Measurements from ENCODE around the gene GBGT1.

Gene GBGT1

DNA sequence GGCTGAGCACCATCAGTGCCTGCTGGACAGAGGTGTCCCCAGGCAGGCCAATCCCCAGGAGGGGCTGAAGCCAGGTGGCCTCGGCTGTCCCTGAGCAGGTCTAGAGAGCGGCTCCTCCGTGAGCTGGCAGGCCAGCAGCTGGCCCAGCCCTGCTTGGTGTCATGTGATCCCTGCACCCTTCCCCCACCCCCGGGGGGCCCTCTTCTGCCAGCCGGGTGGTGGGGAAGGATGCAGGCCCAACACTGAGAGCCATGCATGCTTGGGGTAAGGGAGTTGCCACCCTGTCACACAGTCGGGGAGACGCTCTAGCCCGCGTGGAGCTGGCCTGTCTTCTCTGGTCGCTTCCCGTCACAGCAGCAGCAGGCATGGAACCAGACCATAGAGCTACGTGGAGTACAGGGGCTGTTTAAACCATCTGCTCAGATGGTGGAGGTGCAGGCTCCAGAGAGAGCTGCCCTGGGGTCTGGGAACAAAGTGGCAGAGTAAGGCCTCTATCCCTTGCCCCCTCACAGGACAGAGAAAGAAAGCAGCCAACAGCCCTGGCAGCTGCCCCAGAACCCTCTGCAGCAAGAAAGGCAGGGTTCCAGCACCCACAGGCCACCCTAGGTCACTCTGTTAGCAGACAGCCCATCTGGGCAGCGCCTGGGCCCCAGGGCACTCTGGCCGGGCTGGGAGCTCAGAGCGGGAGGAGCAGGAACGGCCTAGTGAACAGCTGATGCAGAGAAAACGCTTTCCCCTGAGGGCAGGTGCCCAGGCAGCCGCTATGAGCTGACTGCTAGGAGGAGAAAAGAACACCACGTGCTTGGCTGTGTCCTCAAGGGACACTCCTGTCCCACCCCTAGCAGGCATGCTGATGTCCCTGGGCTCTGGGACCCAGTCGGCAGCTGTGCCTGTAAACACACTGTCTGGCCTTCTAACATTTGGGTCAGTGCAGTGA, 49.5 kb downstream of the GBGT1 start:
- DNase-seq (ENCODE audit: low spot score) = peak; percentile 49

DNA sequence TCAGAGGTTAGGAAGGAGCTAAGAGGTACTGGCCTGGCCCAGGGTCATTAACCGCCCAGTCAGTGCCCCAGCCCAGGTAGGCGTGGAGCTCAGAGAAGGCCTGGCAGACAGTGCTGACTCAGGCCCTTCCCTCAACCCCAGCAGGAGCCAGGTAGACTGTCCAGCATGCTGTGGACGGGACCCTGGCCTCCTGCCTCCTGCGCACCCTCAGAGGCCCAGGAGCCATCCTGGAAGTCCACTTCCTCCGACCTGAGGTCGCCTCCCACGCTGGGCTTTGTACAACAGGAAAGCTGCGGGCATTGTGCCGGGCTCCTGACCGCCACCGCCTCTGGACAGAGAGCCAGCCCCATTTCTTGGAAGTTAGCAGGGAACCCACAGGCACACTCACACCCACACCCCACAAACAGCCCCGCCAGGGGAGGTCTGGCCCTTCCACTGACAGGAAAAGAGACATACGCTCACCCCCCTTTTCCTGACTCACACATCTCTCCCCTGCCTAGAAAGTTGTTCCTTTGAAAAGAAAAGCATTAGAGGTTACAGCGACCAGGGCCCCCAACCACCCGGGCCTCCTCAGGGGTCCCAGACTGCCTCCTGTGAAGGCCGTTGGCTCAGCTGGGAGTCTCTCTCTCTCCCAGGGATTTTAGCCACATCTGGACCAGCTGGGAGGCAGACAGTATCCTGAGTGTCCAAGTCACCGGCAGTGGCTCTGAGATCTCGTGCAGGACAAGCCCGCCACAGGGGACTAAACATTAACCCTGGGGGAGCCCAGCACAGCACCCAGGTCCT, 50.4 kb downstream of the GBGT1 start:
- peak; percentile 75 for DNase-seq (ENCODE audit: low spot score)

DNA sequence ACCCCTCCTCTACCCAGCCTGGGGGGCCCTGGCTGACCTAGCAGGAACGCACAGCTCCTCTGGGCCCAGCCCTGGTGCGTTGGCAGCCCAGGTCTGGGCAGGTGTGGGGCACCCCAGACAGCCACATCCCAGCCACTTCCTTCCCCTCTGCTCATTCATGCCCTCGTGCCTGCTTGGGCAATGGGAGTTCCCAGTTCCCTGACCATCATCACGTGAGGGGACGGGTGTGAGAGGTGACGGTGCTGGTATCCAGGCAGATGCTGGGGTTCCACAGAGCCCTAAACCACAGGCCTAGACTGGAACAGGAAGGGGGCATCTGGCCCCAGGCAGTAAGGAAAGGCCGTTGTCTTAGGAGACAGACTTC, 51.1 kb downstream of the GBGT1 start:
- DNase-seq (ENCODE audit: low spot score) = no peak

DNA sequence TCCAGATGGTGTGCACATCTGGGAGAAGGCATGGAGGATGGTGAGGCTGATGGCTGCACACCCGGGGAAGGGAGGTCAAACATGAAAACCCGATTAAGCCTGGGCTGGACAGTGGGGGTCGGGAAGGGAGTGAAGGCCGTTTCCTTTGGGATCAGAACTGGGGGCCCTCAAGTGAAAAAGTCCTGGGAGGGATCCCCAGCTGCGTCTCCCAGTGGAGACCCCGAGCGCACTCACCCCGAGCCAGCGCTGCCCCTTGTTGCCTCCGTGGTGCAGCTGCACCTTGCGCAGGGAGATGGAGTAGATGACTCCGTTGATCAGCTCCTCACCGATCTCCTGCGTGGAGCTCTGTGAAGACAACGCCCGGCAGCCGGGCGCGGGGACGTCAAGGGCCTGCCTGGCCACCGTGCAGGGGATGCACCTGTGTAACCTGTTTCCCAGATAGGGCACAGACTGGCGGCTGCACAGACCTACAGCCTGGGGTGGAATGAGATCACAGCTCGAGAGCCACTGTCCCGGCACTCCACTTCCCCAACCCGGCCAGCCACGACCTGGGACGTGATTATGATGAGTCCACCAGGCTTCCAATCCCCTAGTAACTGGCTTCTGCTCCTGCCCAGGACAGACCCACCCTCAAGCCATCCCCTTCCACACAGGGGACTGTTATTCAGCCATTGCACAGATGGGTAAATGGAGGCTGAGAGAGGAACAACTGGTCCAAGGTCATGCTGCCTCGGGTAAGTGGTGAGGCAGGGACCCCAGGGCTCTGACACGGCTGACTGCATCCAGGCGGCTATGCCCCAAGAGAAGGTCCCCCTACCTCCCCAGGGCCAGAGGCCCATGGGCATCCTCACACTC, 51.7 kb downstream of the GBGT1 start:
- DNase-seq (ENCODE audit: low spot score) = no peak

DNA sequence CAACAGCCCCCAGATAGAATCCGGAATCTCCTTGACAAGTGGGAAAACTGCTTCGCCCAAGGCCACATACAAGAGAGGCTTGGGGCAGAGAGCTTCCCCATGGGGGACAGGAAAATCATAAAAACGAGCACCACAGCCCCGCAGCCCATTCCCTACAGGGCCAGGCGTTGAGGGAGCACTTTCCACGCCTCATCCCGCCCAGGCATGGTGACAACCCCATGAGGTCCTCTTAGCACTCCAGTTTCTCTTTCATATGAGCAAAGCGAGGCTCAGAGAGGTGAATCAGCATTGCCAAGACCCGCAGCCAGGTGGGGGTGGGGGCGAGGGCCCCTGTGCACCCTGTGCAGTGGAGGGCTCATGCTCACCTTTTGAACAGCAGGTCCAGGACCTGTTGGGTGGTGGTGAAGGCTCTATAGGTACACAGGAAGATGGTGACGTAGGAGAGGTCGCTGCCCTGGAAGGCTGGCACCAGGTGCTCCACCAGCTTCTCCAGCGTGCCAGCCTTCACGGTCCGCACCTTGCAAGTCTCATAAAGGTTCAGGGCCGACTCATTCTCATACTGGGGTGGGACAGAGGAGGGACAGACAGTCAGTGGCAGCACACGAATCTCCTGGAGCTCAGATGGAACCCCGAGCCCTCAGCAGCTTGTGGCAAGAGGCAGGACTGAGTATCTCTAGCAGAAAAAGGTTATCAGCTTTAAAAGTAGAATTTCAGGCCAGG, 53.6 kb downstream of the GBGT1 start:
- no peak for DNase-seq (ENCODE audit: low spot score)

DNA sequence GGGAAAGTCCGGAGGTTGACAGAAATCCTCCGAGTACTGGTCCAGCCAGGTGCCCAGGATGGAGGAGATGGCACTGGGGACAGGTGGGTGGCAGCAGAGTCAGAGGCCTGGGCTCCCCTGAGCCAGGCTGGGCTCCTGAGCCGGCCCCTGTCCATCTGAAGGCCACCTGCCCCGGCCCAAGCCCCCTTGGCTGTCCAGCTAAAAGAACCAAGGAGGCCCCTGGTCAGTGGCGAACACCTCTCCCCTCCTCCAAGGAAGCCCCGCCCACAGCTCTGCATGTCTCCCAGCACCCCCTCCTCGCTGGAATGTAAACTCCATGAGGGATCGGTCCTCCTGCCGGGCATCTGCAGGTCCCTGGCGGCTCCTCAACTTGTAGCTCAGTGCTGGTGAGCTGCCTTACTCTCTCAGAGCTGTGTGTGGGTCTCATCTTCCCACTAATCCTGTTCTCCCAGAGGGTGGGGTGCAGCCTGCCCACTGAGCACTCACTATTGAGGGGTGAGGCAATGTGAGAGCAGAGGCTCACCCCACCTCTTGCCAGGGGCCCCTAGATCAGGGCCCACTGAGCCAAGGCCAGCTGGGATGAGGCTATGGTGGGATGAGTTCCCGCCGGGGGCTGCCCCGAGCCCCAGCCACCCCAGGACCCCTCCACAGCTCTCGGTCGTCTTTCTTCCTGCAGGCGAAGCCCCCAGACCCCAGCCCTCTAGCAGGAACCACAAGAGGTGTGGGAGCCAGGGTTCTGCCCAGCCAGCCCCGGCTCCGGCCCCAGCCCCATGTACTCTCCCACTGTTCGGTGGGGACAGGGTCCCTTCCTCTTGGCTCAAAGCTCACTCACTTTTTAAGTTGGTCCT, 54.7 kb downstream of the GBGT1 start:
- no peak for DNase-seq (ENCODE audit: low spot score)

DNA sequence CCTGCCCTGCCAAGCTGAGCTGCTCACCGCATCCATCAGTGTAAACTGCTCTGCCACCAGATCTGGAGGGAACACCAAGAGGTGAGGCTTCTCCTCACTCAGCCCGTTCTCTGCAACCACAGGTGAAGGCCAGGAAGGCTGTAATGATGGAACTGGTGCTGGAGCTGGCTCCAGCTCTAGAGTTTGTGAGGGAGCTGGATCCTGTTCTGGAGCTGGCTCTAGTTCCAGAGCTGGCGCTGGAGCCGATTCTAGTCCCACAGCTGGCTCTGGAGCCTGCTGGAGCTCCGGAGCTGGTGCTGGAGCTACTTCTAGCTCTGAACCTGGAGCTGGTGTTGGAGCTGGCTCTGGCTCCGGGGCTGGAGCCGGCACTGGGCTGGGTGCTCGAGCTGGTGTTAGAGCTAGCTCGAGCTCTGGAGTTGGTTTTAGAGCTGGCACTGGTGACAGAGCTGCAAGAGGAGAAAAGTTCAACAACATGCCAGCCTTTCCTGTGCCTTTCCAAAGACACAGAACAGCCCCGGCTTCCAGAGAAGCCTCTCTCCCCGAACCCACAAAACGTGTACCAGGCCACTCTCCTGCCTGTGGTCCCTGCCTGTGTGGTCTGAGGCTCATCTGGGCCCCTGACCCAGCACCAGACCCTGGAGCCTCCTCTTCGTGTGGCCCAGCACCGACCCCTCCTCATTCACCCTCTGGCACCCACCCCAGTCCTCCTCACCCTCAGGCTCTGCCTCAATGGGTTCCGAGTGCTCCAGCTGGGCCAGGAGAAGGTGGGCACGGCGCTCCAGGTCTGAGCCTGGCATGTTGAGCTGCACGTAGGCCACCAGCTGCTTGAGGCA, 55.5 kb downstream of the GBGT1 start:
- no peak for DNase-seq (ENCODE audit: low spot score)

DNA sequence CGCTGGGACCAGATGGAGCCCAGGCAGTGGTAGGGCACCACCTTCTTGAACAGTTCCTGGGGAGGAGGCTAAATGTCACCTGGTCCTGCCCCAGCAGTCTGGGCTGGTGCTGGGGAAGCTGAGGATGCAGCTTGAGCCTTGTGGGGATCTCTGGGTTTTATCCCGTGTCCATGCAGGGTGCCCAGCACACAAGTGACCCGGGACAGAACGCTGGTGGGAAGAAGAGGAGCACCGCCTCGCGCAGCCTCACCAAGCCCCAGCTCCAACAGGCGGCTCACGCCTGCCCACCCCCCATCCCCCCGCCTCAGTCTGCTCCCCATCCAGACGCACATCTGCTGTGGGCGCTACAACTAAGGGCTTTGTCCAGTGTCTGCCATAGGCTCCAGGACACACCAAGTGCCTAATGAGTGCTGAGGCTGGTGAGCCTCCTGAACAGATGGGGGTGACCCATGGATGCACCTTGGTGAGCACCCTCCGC, 56.4 kb downstream of the GBGT1 start:
- DNase-seq (ENCODE audit: low spot score) = no peak

DNA sequence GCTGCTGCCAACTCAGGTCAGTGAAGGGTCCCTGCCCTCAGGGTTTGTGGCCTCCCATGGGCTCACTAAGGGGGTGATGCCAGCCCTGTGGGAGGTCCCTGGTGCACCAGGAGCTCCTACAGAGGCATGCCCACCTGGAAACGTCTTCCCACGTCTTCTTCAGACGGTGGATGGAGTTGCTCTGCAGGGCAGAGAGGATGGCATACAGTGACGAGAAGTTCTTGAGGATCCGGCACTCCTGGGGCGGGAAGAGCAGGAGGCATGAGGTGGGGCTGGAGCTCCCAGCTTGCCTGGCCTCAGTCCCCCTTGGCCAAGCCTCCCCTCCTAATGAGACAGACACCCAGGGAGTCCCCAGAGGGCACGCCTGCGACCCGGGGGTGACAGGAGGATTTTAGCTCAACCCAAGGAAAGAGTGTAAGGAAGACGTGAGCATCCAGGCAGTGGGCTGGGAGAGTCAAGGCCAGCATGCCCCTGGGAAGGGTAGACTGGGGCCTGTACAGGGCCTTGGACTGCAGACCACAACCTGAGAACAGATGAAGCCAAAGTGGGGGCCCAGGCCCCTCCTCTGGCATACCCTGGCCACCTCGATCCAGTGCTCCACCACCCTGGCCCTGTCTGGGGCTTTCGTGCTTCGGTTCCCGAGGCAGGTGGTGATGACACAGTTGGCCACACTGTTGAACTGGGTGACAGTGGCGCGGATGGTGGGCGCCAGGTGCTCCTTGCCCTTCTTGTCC, 57.0 kb downstream of the GBGT1 start:
- DNase-seq (ENCODE audit: low spot score) = no peak

DNA sequence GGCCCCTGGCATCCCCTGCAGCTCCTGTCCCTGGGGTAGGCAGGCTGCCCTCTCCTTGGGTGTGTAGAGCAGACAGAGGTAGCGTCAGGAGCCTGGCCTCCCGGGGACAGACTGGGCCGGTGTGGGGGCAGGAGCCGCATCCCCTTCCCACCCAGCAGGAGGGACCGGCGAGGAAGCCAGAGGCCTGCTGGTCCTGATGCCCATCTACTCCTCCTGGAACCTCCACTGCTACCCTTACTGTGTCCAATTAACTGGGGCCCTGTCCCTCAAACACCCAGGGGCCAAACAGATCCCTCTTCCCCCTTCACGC, 58.3 kb downstream of the GBGT1 start:
- DNase-seq (ENCODE audit: low spot score) = no peak

DNA sequence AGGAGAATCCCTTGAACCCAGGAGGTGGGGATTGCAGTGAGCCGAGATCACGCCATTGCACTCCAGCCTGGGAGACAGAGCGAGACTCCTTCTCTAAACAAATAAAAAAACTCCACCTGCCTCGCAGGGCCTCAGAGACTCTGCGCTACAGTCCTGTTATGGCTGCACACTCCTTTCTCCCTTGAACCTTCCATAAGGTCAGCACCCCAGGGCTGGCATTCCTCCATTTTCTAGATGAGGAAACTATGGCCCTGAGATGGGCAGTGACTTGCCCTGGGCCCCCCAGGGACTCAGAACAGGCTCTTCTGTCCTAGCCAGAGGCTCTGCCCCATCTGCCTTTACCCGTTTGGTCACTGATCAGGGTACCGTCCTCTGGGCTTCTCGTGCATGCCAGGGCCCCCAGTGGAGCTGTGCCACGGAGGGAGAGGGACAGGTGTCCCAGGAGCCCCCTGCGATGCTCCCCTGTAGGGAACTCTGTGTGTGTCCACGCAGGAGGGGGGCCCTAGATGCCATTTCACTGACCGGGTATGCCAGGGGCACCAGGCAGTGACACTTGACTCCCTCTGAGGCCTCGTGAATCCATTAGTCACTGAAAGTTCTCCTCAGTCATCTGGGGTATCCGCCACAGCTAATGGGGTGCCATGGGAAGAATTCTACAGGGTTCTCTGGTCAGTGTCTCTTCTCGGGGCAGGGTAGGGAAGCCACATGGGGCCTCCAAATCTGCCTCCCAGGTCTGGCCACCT, 58.8 kb downstream of the GBGT1 start:
- DNase-seq (ENCODE audit: low spot score) = no peak

DNA sequence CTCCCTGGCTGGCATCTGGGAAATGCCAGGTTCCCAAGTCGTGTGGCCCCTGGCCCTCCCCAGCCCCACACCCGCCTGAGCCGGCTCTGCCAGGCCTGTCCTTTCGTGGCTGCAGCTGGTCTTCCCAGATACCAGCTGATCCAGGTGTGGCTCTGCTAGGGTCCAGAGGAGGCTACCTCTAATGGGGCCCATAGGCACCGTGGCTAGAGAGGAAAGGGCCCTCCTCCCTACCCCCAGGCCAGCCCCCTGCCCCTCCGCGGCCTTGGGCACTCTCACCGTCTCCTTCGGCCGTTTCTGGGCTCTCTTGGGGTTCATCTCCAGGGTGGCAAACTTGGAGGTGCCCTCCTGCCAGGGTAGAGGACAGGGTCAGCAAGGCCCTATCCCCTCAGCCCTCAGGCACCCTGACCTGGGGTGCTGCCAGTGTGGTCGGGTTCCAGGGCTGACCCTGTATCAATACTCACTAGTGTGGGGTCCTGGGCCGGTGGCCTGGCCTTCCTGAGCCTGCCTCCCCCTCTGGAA, 59.7 kb downstream of the GBGT1 start:
- DNase-seq (ENCODE audit: low spot score) = no peak

DNA sequence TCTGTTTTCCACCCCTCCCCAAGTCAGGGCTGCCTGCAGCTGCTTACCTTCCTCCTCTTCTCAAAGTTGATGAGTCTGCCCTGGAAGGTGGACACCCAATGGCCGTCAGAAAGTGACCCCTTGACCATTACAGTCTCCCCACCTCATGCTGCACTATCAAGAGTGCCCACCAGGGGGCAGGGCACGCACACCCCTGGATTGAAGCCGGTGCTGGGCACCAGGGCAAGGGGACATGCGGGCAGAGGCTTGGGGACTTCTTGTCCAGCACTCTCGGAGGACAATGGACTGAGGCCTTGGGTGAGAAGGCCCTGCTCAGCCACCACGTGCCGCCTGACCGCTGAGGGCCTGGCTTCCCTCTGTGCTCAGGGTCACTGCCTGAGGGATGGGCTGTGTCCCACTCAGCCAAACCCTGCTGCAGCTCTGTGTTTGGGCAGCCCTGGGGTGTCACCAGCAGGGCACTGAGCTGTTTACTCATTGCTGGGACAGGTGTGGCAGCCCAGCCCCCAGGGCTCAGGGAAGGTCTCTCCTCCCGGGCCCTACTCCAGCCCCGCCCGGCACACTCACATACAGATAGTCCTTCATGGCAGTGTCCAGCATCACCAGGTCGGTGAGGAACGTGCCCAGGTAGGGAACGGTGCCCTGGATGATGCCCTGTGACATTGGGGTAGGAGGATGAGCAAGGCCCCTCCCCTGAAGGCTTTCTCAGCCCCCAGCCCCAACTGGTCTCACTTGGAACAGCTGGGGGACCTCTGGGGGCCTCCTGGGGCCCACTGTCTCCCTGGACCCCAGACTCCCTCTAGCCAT, 60.3 kb downstream of the GBGT1 start:
- peak; percentile 78 for DNase-seq (ENCODE audit: low spot score)

Measured in AG08395 (cell line).